Mammary epithelial cell (primary cell): ENCODE data around the gene XPO6.

Experiments
- CTCF ChIP-seq, 2 donors: IDR thresholded peaks in 1 of 2; conservative IDR thresholded peaks in 1 of 2; 2 replicates each; pipeline ENCODE4 v1.5.1; 2011 to 2012; ENCODE audit warnings: inconsistent platforms in 2 of 2, low read length in 2 of 2, mild to moderate bottlenecking in 2 of 2, control low read depth in 1 of 2, low read depth in 1 of 2; ENCODE audit not compliant: insufficient read depth in 1 of 2; ENCODE audit errors: extremely low read depth in 1 of 2
- EZH2 ChIP-seq: IDR thresholded peaks from 2 replicates; pipeline ENCODE4 v1.6.1; 2012; ENCODE audit warnings: low read length, inconsistent platforms, borderline replicate concordance

GRCh38 chr16:28219282-28219681 is 7.5 kb upstream of the XPO6 start:
- no peak for TF ChIP-seq CTCF (conservative IDR thresholded peaks at IDR 0.05 in 1 of 2, IDR thresholded peaks at IDR 0.05 in 1 of 2; ENCODE audit: extremely low read depth in 1 of 2, insufficient read depth in 1 of 2, low read depth in 1 of 2, low read length in 2 of 2)
- TF ChIP-seq EZH2, result no peak
